ENCODE measurements around the gene CUL2.

DNA sequence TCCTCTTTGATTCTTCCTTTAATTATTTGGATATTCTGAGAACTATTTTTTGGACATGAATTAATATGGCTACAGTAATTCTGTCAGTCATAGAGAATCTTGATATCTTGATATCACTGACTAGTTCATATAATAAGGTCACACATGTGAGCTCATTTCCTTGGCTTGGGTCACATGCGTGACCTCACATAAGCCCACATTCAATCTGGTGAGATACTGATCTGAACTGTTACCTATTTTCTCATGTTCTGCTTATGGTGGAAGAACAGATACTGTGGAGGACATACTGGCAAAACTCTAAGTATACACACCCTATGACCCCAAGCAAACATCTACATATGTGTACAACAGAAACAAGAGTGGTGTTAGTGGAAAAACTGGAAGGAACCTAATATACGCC is 44.1 kb downstream of the CUL2 start:
- TF ChIP-seq, protein P1, sequence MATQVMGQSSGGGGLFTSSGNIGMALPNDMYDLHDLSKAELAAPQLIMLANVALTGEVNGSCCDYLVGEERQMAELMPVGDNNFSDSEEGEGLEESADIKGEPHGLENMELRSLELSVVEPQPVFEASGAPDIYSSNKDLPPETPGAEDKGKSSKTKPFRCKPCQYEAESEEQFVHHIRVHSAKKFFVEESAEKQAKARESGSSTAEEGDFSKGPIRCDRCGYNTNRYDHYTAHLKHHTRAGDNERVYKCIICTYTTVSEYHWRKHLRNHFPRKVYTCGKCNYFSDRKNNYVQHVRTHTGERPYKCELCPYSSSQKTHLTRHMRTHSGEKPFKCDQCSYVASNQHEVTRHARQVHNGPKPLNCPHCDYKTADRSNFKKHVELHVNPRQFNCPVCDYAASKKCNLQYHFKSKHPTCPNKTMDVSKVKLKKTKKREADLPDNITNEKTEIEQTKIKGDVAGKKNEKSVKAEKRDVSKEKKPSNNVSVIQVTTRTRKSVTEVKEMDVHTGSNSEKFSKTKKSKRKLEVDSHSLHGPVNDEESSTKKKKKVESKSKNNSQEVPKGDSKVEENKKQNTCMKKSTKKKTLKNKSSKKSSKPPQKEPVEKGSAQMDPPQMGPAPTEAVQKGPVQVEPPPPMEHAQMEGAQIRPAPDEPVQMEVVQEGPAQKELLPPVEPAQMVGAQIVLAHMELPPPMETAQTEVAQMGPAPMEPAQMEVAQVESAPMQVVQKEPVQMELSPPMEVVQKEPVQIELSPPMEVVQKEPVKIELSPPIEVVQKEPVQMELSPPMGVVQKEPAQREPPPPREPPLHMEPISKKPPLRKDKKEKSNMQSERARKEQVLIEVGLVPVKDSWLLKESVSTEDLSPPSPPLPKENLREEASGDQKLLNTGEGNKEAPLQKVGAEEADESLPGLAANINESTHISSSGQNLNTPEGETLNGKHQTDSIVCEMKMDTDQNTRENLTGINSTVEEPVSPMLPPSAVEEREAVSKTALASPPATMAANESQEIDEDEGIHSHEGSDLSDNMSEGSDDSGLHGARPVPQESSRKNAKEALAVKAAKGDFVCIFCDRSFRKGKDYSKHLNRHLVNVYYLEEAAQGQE (IDR thresholded peaks at IDR 0.05; ENCODE audit: insufficient read depth in 1 of 2, low read depth in 2 of 2, low read length in 2 of 2) = no peak
- TF ChIP-seq POLR2AphosphoS5 (IDR thresholded peaks at IDR 0.05; ENCODE audit: low read depth, low read length) = no peak
- TF ChIP-seq TAF1 (IDR thresholded peaks at IDR 0.05; ENCODE audit: borderline replicate concordance, insufficient read depth, low read length) = no peak
- TF ChIP-seq SIN3A (IDR thresholded peaks at IDR 0.05; ENCODE audit: borderline replicate concordance, insufficient read depth, low read length) = no peak
- no peak for TF ChIP-seq FOXP2 (optimal IDR thresholded peaks at IDR 0.05; ENCODE audit: borderline replicate concordance, extremely low read depth, extremely low read length, insufficient read depth)
